ENCODE data around the gene SLIT3.

- TF ChIP-seq CTCF (IDR thresholded peaks at IDR 0.05; ENCODE audit: borderline replicate concordance, extremely low read depth, low read length, poor library complexity, severe bottlenecking) (no peak), EZH2 (IDR thresholded peaks at IDR 0.05; ENCODE audit: borderline replicate concordance, low read depth, low read length, severe bottlenecking) (no peak)
These were observed 423.6 kb downstream of the SLIT3 start for GRCh38 chr5:168877132-168877892.

Measured in DND-41 (cell line).